ENCODE results near the gene LRRIQ1.

The LRRIQ1 gene

DNA sequence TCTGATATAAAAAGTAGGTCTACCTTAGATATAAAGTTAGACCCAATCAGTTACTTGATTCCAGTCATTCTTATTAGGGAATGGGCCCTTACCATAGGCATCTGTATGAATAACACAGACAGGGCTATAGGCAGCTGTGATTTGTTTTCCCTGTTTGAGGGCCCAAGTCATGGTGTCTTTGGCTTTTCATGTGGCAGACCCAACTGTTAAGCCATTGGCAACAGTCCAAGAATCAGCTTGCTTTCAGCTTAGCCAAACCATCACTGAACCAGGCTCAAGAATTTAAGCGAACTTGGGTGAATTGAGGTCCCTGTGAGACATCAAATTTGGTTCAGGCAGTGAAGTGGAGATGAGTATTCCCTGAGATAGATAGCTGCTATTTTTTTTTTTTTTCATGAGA, 111.2 kb downstream of the LRRIQ1 start:
- H3K4me3 ChIP-seq (ENCODE audit: low read depth, low read length), result no peak overlapping the region
- DNase-seq (ENCODE audit: low read depth), result no peak
- TF ChIP-seq, protein P1, sequence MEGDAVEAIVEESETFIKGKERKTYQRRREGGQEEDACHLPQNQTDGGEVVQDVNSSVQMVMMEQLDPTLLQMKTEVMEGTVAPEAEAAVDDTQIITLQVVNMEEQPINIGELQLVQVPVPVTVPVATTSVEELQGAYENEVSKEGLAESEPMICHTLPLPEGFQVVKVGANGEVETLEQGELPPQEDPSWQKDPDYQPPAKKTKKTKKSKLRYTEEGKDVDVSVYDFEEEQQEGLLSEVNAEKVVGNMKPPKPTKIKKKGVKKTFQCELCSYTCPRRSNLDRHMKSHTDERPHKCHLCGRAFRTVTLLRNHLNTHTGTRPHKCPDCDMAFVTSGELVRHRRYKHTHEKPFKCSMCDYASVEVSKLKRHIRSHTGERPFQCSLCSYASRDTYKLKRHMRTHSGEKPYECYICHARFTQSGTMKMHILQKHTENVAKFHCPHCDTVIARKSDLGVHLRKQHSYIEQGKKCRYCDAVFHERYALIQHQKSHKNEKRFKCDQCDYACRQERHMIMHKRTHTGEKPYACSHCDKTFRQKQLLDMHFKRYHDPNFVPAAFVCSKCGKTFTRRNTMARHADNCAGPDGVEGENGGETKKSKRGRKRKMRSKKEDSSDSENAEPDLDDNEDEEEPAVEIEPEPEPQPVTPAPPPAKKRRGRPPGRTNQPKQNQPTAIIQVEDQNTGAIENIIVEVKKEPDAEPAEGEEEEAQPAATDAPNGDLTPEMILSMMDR (IDR thresholded peaks at IDR 0.05; ENCODE audit: low read depth, low read length, missing control alignments), result no peak

DNA sequence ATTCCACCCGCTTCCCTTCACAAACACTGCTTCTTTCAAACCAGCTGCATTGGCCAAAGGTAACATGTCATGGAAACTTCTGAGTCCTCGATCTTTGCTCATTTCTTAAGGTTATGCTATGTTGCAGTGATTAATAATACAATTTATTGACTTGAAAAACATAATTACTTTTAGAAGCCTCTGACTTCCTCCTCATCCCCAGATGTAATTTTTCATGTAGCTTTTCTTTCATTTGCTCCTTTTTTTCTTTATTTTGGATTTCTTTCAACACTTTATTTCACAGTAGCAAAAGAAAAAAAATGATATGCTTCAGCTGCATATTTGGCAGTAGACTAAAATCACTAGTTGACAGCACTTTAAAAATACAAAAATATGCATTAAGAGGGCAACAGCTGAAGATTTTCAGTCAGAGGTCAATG, 116.2 kb downstream of the LRRIQ1 start:
- DNase-seq (ENCODE audit: low read depth), result no peak
- TF ChIP-seq, protein P1 (IDR thresholded peaks at IDR 0.05; ENCODE audit: low read depth, low read length, missing control alignments), result no peak
- no peak overlapping the region for H3K4me3 ChIP-seq (ENCODE audit: low read depth, low read length)

DNA sequence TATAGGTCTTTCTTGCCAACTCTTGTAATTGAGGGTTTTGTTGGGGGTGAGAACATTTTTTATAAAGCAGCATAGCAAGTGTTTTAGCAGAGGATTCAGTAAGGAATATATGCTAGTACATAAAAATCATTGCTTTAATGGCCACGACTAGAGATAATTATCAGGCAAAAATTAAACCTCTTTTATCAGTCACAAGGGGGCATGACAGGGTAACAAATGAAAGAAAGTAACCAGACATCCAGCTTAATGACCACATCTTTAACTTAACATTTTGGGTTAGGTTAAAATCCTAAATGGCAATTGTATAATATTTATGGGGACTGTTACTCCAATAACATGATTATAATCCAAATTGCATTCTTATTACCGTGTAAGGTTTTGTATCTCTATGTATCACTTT, 119.6 kb downstream of the LRRIQ1 start:
- DNase-seq (ENCODE audit: low read depth), result no peak
- TF ChIP-seq, protein P1 (IDR thresholded peaks at IDR 0.05; ENCODE audit: low read depth, low read length, missing control alignments), result no peak
- H3K4me3 ChIP-seq (ENCODE audit: low read depth, low read length), result no peak overlapping the region

DNA sequence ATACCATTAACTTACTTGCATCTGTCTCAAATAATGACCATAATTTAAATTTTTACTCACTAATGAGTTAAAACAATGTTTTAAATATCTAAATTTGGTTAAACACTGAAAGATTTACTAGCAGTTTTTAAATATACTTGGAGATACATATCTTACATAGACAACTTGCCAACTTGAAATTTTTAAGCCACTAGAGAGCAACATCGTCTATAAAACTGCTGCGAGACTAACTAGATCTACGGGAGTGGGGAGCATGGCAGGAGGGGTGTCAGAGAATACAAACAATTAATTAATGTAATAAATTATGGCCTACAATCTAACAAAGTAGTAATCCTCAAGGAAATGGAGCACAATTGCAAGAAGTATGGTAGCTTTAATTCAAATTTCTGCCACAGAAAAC, 120.4 kb downstream of the LRRIQ1 start:
- H3K4me3 ChIP-seq (ENCODE audit: low read depth, low read length), result no peak overlapping the region
- TF ChIP-seq, protein P1 (IDR thresholded peaks at IDR 0.05; ENCODE audit: low read depth, low read length, missing control alignments), result no peak
- no peak for DNase-seq (ENCODE audit: low read depth)

DNA sequence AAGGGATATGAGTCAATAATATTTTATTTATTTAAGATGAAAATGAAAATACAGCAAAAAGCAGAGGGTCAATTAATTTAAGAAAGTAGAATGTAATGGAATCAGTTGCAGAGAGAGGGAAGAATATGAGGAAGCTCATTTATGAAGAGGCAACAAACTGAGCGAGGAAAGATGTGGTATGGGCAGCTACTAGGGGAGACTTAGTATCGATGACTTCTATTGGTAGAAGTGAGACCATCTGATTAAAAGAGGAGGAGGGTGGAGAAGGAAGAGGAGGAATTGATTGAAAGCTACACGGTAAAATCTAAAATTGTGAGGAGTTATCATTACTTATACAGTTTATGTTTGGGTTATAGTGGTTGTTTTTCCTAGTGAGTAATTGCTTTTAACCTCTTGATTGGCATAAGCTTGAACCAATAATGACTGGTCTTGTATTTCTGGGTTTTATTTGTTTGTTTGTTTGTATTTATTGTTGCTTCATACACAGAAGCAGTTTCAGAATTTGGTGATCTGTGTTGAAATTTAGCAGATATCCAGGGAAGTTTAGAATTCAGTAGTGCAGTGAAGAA, 121.0 kb downstream of the LRRIQ1 start:
- no peak for DNase-seq (ENCODE audit: low read depth)

DNA sequence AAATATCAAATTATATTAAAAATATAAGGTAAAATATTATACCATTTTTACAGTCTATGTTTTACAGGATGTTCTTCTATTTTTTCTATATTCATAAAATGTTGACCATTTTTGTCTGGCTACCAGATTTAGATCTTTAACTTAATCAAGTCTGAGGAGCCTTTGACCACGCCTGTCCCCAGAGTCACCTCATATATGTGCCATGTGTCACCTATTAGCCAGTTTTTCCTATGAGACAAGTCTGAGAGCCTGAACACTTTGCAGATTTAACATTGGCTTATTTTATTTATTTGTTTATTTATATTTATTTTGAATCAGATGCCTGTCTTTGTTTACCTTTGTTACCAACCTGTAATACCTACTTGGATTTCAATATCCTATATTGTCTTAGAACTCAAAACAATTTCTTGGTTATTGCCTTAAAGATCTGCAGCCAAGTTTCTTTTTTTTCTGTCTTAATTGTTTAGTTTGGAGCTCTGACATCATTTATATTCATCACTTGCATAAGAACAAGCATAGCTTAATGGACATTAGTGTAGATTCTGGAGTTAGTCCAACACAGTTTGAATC, 127.7 kb downstream of the LRRIQ1 start:
- TF ChIP-seq, protein P1 (IDR thresholded peaks at IDR 0.05; ENCODE audit: low read depth, low read length, missing control alignments), result no peak
- no peak for DNase-seq (ENCODE audit: low read depth)

More for the DNA sequence above, 121.0 kb downstream of the LRRIQ1 start:
- no peak overlapping the region for H3K4me3 ChIP-seq (ENCODE audit: low read depth, low read length)
- TF ChIP-seq, protein P1 (IDR thresholded peaks at IDR 0.05; ENCODE audit: low read depth, low read length, missing control alignments), result no peak

More for the DNA sequence above, 127.7 kb downstream of the LRRIQ1 start:
- H3K4me3 ChIP-seq (ENCODE audit: low read depth, low read length), result no peak overlapping the region
